Measurements from ENCODE around the gene NRIP2. TPM values are rescaled to one million over a fixed set of nuclear protein-coding genes. Genes with fewer than 3 reads are reported as not detected.

NRIP2 gene
- total and polyA plus RNA-seq, 2 donors (not counting 1 experiment from before 2014, with no cell fraction given) = 0.08 to 0.17 TPM

DNA sequence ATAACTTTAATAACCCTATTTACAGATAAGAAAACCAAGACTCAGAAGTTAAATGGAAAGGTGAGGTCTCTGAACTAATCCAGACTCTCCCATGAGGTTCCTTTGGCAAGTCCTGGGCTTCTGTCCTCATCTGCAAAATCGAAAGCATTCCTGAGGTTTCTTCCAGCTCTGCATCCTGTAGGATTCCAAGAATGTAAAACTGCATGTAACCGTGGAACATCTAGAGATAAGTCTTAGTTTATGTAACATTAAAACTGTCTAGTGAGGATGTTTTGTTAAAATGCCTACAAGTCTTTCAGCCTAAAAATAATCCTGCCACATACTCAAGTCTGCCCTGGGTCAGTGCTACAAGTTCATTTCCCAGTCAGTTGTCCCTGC, 29.7 kb downstream of the NRIP2 start:
- Histone ChIP-seq H3K4me3 (replicated peaks in 1 of 4; ENCODE audit: control extremely low read depth in 1 of 4, insufficient read depth in 1 of 4, low read depth in 3 of 4, low read length in 4 of 4) (no peak overlapping the region), H3K9ac (ENCODE audit: insufficient read depth, low read length) (no peak overlapping the region), H3K36me3 (ENCODE audit: control insufficient read depth, insufficient read depth, low read length) (peaks cover 14% of the 10 kb centered on the region), H3K27ac (ENCODE audit: insufficient read depth, low read length) (no peak overlapping the region), H3K4me1 (ENCODE audit: control insufficient read depth, extremely low read depth, insufficient read depth, low read length) (peaks cover 7% of the 10 kb centered on the region), H3K9me3 (ENCODE audit: control insufficient read depth, insufficient read depth, low read depth, low read length) (no peaks in the 10 kb centered on the region), H3K79me2 (ENCODE audit: control insufficient read depth, insufficient read depth, low read length) (no peaks in the 10 kb centered on the region), H4K20me1 (ENCODE audit: control insufficient read depth, extremely low read depth, insufficient read depth, low read length) (no peaks in the 10 kb centered on the region), H2AFZ (ENCODE audit: low read length) (no peak overlapping the region), H3K27me3 (ENCODE audit: control insufficient read depth, insufficient read depth, low read length) (no peaks in the 10 kb centered on the region), H3K4me2 (ENCODE audit: extremely low read depth, insufficient read depth, low read length) (no peak overlapping the region)
- peak in 1 of 2 donors; percentile 80 for DNase-seq (ENCODE audit: low read depth in 2 of 2)
- TF ChIP-seq EZH2 (IDR thresholded peaks at IDR 0.05; ENCODE audit: low read length, missing control alignments) (no peak), CTCF (conservative IDR thresholded peaks at IDR 0.05 in 1 of 2, IDR thresholded peaks at IDR 0.05 in 1 of 2; ENCODE audit: low read depth in 1 of 2, low read length in 2 of 2) (no peak)

- no peak overlapping the region for H3K4me2 ChIP-seq (ENCODE audit: extremely low read depth, insufficient read depth, low read length)
- peak overlapping the region; percentile 22 for H3K27ac ChIP-seq (ENCODE audit: insufficient read depth, low read length)
- no peak overlapping the region for H3K4me3 ChIP-seq (replicated peaks in 1 of 4; ENCODE audit: control extremely low read depth in 1 of 4, insufficient read depth in 1 of 4, low read depth in 3 of 4, low read length in 4 of 4)
These were observed 30.3 kb downstream of the NRIP2 start for GRCh38 chr12:2804393-2805142.

More at GRCh38 chr12:2804393-2805142, 30.3 kb downstream of the NRIP2 start:
- no peaks in the 10 kb centered on the region for H3K27me3 ChIP-seq (ENCODE audit: control insufficient read depth, insufficient read depth, low read length)
- no peaks in the 10 kb centered on the region for H3K9me3 ChIP-seq (ENCODE audit: control insufficient read depth, insufficient read depth, low read depth, low read length)
- peaks cover 17% of the 10 kb centered on the region for H3K36me3 ChIP-seq (ENCODE audit: control insufficient read depth, insufficient read depth, low read length)
- no peaks in the 10 kb centered on the region for H3K79me2 ChIP-seq (ENCODE audit: control insufficient read depth, insufficient read depth, low read length)
- DNase-seq (ENCODE audit: low read depth in 2 of 2) = peak; percentile 69 to 73
- no peak for TF ChIP-seq CTCF (conservative IDR thresholded peaks at IDR 0.05 in 1 of 2, IDR thresholded peaks at IDR 0.05 in 1 of 2; ENCODE audit: low read depth in 1 of 2, low read length in 2 of 2)
- TF ChIP-seq EZH2 (IDR thresholded peaks at IDR 0.05; ENCODE audit: low read length, missing control alignments) = no peak
- peaks cover 7% of the 10 kb centered on the region for H3K4me1 ChIP-seq (ENCODE audit: control insufficient read depth, extremely low read depth, insufficient read depth, low read length)
- no peak overlapping the region for H3K9ac ChIP-seq (ENCODE audit: insufficient read depth, low read length)
- no peaks in the 10 kb centered on the region for H4K20me1 ChIP-seq (ENCODE audit: control insufficient read depth, extremely low read depth, insufficient read depth, low read length)
- no peak overlapping the region for H2AFZ ChIP-seq (ENCODE audit: low read length)

Data from fibroblast of lung (primary cell).